Tongue (tissue), 2 donors: ENCODE results near the gene EXTL2. TPM values are rescaled to one million over a fixed set of nuclear protein-coding genes. Genes with fewer than 3 reads are reported as not detected.
"Not testable (repeated sequence)": the region's sequence is repeated elsewhere in the genome, so short reads cannot be mapped to it uniquely, and the experiment has no call there.

Source experiments
- DNase-seq: peaks from one replicate; pipeline ENCODE4 v3.0.0-alpha.2; 2015
- total RNA-seq: library from RNA; depleted of rRNA; stranded (reverse); fragments of >200 nt; gene quantifications from one replicate; pipeline ENCODE4 v1.2.3, GENCODE V29; 2014

The EXTL2 gene
- total RNA-seq, 1 donor from 2014 or later = 27.7 TPM

- DNase-seq = no peak
Observed at GRCh38 chr1:100852976-100853375, 41.7 kb downstream of the EXTL2 start.

DNA sequence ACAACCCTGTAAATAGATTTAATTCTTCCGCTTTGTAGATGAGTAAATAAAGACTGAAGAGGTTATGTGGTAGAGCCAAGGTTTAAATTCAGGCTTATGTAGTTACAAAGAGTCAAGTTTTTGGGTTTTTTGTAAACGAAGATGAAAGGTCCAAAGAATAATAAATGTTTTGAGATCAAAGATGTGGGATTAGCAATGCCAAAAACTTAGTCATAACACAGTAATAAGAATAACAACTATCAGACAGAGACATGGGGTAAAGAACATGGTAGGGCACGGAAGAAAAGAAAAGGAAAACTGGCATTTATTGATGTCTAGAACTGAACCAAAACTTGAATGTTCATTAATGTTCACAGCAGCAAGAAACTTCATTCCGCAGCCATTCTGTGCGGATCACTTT lies 42.9 kb downstream of the EXTL2 start:
- no peak for DNase-seq

GRCh38 chr1:100847361-100848082 lies 47.1 kb downstream of the EXTL2 start:
- no peak for DNase-seq

DNA sequence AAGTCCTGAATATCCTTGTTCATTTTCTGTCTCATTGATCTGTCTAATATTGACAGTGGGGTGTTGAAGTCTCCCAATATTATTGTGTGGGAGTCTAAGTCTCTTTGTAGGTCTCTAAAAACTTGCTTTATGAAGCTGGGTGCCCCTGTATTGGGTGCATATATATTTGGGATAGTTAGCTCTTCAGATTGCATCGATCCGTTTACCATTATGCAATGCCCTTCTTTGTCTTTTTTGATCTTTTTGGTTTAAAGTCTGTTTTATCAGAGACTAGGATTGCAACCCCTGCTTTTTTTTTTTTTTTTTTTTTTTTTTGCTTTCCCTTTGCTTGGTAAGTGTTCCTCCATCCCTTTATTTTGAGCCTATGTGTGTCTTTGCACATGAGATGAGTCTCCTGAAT lies 51.5 kb downstream of the EXTL2 start:
- not testable (repeated sequence) for DNase-seq

GRCh38 chr1:100835866-100836842 lies 58.5 kb downstream of the EXTL2 start:
- DNase-seq = no peak

- no peak for DNase-seq
Observed at GRCh38 chr1:100834777-100835660, 59.6 kb downstream of the EXTL2 start.

DNA sequence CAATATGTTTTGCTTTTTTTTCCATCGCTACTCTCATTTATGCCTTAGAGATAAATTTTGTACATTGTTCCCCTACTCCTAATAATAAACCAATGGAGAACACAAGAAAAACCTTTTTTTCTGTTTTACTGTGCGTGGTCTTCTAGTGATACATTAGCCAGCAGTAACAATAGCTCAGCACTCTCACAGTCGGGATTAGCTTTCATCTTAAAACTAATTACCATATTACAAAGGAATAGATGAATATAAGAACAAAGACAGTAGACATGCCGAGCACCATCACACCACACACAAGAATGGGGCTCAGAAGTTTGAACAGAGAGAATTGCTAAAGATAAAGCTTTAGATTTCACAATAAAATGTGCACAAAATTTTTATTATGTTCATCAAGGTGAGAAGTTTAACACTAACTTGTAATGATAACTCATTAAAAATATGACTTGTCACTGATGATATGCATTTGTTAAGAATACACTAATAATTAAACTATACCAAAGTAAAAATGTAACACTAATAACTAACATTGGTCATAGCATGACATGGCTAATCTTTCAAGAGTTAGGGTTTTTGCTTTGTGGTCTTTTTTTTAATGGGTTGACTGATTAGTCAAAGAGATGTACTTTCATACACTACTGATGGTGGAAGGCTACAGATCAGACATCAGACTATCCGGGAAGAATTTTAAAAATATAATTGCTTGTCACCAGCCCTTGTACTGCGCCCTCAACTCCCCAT lies 61.8 kb downstream of the EXTL2 start:
- no peak for DNase-seq

DNA sequence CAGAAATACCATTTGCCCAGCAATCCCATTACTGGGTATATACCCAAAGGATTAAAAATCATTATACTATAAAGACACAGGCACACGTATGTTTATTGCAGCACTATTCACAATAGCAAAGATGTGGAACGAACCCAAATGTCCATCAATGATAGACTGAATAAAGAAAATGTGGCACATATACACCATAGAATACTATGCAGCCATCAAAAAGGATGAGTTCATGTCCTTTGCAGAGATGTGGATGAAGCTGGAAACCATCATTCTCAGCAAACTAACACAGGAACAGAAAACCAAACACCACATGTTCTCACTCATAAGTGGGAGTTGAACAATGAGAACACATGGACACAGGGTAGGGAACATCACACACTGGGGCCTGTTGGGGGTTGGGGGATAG lies 69.0 kb downstream of the EXTL2 start:
- DNase-seq = not testable (repeated sequence)

Other genes with a start within 250 kb of the EXTL2 start
- 40.3 TPM for gene VCAM1, start 175.1 kb downstream of the EXTL2 start, total RNA-seq
- 19.1 TPM for gene SLC30A7, start 1.2 kb upstream of the EXTL2 start, total RNA-seq
- gene DPH5, start 130.9 kb upstream of the EXTL2 start, total RNA-seq = 31.9 TPM